GM19438 (cell line): ENCODE measurements around the gene AVEN.
"Not testable (repeated sequence)": the region's sequence is repeated elsewhere in the genome, so short reads cannot be mapped to it uniquely, and the experiment has no call there.

ENCODE experiments used
- ATAC-seq: cut with Tn5 transposase; IDR thresholded peaks from one replicate; pipeline ENCODE4 v1.9.1; 2021; ENCODE audit warnings: low read depth; ENCODE audit not compliant: unreplicated experiment

AVEN gene

DNA sequence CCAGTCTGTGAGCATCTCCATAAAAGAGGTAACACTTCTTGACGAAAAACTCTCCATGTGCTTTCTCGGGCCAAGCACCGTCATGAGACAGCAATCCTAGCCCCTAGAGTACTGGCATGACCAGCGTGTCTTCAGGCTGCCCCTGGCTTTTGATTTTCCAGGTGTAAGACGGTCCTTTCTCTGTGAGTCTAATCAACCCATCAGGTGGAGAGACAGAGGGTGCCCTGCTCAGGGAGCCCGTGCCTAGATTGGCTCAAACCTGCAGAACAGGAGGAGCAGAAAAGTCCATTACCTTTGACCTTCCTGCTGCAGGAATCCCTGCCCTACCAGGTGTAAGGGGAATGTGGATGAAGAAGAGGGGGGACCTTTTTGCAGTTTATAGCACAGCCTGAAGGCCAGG is 180.2 kb downstream of the AVEN start:
- ATAC-seq, result no peak

DNA sequence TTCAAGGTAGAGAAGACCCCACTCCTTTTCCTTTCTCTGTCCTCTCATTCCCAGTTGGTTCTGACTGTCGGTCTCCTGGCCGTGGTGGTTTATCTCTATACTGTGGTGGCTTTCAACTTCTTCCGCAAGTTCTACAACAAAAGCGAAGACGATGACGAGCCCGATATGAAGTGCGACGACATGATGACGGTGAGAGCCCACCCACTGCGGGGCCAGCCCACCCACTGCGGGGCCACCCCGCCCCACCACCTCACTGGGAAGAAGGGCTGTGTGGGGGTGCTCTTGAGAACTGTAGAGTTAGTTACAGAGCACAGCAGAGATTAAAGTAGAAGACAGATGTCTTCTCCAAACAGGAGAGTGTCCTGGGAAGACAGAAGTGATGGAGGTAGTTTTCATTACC is 181.3 kb downstream of the AVEN start:
- no peak for ATAC-seq

- no peak for ATAC-seq
Observed at GRCh38 chr15:33852570-33852969, 186.4 kb downstream of the AVEN start.

GRCh38 chr15:33852094-33852493 is 186.9 kb downstream of the AVEN start:
- ATAC-seq, result no peak

GRCh38 chr15:33851079-33851478 is 187.9 kb downstream of the AVEN start:
- ATAC-seq, result no peak

DNA sequence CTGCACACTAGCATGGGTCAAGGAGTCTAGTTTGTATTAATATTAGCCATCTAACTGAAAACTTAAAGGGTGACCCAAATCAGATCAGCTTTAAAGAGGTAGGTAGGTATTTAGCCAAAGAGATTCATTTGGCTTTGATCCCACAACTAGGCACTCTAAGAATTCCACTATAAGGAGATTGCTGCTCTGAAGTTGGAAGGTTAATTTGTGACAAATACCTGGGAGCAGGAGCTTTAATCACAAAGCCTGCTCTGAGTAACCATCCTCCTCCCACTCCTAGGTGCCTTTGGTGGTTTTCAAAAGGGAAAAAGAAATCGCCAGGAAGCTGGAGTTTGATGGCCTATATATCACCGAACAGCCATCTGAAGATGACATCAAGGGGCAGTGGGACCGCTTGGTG is 191.0 kb downstream of the AVEN start:
- ATAC-seq, result no peak

GRCh38 chr15:33846862-33847261 is 192.1 kb downstream of the AVEN start:
- ATAC-seq, result no peak

DNA sequence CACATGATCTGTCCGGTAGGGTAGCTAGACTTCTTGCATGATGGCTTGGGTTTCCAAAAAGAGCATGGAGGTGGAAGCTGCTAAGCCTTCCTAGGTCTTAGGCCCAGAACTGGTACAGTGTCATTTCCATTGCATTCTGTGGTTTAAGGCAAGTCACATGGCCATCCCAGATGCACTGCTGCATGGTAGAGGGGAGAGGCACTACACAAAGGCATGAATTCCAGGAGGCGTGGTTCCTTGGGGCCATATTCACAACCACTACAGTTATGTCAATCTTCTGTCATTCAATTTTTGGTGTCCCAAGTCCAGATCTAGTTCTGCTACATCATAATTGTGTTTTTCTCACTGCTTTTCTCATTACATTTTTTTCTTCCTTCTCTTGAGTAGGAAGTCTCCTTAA is 192.9 kb downstream of the AVEN start:
- no peak for ATAC-seq

- no peak for ATAC-seq
Observed at GRCh38 chr15:33844597-33844996, 194.4 kb downstream of the AVEN start.

GRCh38 chr15:33844186-33844585 is 194.8 kb downstream of the AVEN start:
- ATAC-seq, result no peak

DNA sequence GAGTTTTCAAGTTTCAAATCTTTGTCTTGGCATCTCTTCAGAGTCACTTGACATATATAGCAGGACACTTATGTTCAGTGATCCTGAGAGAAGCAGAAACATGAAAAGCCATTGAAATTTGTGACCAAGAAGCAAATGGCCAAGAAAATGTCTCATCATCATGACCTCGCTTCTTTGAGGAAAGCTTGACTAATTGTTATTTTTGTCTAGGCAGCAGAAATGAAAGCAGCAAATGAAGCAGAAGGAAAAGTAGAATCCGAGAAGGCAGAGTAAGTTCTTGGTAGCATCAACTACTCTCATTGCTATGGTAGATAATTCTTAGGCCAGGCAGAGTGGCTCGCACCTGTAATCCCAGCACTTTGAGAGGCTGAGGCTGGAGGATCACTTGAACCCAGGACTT is 198.4 kb downstream of the AVEN start:
- no peak for ATAC-seq

DNA sequence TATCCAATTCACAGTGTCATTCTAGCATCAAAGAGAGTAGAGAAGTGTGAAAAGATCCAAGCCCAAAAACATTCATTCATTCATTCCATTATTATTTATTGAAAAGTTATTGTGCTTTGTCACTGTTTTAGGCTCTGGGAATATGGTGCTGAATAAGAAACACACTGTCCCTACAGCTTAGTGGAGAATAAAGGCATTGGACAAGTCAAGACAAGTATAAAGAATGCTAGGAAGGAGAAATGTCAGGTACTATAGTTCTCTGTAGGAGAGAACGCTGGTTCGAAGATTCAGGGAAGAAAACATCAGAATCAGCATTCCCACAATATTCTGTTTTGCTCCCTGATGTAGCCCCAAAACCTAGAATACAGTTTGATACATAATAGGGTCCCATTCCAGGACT is 199.5 kb downstream of the AVEN start:
- ATAC-seq, result no peak

- ATAC-seq, result no peak
Observed at GRCh38 chr15:33837294-33837693, 201.7 kb downstream of the AVEN start.

DNA sequence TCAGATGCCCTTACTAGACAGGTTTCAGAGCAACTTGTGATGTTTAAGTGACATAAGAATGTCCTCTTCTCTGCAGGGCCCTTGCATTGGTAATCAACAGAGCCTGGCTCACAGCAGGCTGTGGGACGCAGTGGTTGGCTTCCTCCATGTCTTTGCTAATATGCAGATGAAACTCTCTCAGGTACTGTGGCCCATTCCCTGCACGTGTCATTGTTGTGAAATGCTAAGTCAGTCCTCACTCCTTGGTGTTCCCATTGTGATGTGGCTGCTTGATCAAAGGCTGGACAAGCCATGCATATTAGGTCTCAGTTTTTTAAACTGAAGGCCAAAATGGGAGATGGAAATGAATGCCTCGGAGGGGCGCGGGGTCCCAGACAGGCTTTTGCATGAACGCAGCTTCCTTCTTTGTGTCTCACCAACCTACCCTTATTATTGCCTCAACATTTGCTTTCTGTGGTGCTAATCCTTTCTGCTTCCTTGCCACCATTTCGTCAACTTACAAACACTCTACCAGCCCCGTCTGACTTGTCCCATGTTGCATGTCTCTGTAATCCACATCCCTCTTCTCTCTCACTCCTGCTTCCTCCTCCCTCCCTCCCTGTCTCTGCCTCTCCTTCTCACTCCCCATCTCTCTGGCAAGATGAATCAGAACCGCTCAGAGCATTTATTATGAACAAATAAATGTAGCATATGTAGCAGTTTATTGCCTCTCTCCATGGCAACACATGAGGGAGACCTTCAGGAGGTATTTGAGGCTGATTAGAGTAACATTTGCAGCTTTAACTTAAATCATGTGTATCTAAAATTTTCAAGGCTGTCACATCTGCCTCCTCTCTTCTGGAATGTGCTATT is 203.9 kb downstream of the AVEN start:
- no peak for ATAC-seq

- no peak for ATAC-seq
Observed at GRCh38 chr15:33831646-33832045, 207.4 kb downstream of the AVEN start.

- no peak for ATAC-seq
Observed at GRCh38 chr15:33830351-33830750, 208.7 kb downstream of the AVEN start.

DNA sequence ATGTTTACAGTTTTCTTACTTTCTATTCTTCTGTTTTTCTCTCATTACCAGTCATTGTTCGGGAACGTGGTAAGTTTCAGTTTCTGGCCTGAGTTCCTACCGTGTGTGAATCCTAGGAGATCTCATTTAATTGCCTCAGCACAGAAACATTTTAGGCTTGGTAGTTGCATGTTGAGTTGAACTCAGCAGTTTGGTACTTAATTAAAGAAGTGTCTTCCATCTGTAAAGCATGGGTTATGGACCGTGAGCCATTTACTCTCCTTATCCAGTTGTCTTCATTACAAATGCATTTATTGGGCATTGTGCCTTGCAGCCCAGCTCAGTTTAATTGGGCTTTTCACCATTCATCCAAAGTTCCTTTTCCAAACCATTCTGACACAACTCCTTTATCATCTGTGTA is 212.8 kb downstream of the AVEN start:
- ATAC-seq, result no peak

GRCh38 chr15:33825453-33825852 is 213.6 kb downstream of the AVEN start:
- ATAC-seq, result no peak

DNA sequence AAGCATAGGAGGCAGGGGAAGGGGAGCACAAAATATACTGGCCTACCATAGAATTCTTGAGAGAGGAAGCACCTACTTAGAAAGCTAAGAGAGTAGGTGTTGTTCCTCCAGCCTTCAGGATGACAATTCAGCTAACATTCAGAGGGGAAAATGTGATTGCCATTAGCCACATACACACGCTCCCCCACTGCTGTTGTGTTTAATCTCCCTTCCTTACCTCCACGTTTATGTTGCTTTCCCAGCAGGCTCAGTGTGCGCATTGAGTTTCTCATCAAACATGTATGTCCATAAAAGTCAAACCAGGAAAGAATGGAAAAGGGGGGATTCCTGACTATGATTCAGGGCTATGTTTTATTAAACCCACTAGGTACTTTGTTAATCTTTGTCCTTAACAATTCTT is 215.9 kb downstream of the AVEN start:
- ATAC-seq, result no peak

DNA sequence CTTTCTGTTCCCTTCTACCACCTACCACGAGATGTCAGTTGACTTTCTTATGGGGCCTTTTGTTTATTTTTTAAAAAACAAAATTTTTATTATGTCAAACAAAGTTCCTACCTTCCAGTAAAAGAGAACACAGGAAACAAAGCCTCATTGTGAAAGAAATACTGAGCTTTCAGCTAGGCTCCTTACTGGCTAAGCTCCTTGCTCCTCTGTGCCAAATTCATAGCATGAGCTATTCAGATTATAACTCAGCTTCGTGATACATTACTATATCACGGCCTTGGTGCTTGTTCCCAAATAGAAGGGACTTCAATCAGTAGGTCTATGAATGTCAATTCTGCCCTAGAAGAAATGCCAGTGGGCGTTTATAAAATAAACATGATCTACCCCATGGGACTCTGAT is 216.5 kb downstream of the AVEN start:
- ATAC-seq, result no peak

DNA sequence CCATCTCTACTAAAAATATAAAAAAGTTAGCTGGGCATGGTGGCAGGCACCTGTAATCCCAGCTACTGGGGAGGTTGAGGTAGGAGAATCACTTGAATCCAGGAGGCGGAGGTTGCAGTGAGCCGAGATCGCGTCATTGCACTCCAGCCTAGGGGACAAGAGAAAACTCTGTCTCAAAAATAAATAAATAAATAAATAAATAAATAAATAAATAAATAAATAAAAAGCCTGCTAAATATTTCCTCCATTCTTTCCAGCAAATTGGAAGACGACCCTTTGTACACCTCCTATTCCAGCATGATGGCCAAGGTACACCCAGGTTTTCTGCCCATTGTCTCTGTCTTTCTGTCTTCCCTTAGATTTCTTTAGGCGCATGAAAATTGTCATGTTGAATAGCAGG is 219.5 kb downstream of the AVEN start:
- not testable (repeated sequence) for ATAC-seq
